NCI-H146 (cell line): ENCODE results near the gene LPIN3.

Experiments
- DNase-seq: peaks from one replicate; lab custom pipeline; 2025; lab: John Stamatoyannopoulos, UW

LPIN3 gene

GRCh38 chr20:41365777-41366545 is 25.3 kb downstream of the LPIN3 start:
- DNase-seq, result peak; percentile 60

DNA sequence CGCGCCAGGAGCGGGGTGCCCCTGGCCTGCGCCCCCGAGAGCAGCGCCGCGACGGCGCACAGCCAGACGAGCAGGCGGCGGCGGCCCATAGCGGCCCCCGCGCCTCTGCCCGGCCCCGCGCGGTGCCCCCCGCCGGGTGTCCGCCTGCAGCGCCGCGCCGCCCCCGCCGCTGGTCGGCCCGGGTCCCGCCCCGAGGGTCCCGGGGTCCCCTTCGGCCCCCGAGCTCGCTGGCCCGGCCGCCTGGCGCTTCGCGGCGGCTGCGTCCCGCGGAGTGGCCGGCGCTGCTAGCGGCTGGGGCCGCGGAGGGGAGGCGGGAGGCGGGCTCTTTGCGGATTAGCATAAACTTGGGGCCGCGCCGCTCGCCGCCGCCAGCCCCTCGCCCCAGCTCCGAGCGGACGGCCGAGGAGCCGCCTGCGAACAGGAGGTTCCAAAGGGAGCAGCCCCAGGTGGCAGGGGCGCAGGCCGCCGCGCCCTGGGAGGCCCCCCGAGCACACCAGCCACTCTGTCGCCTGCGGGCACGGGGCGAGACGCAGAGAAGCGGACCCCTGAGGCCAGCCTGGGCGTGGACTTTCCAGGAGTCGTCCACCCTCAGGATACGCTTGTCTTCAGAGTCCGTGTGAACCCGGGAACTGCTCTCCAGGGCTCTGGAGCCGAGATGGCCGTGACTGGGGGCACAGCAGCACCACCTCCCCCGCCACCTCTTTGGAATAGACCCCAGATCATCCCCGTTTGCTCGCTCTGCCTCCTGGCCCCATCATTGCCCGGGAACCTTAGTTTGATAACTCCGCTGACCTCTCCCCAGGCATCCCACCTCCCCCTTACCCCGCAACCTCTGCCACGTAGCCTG is 26.1 kb downstream of the LPIN3 start, which contains the start of gene EMILIN3:
EMILIN3 (minus strand) TSS at position 273 of the 847 bp plus-strand sequence; CDS start at position 89, 184 bp downstream.
- peak; percentile 68 for DNase-seq

GRCh38 chr20:41367393-41367695 is 26.7 kb downstream of the LPIN3 start:
- no peak for DNase-seq

DNA sequence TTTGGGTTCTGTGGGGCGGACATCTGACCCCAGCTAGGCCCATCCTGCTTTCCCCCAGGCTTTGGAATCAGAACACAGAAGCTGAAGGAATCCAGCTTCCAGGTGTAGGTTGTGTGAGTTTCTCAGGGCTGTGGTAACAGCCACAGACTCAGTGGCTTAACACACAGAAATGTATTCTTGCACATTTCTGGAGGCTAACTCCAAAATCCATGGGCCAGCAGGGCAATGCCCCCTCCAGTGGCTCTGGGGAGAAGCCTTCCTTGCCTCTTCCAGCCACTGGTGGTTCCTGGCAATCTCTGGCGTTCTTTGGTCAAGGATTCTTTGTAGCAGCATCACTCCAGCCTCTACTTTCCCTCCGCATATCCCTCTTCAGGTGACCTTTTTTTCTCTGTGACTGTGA is 27.3 kb downstream of the LPIN3 start:
- no peak for DNase-seq

GRCh38 chr20:41369673-41370072 is 29.1 kb downstream of the LPIN3 start:
- no peak for DNase-seq

- DNase-seq, result no peak
These were observed 29.6 kb downstream of the LPIN3 start for GRCh38 chr20:41370176-41370575.

DNA sequence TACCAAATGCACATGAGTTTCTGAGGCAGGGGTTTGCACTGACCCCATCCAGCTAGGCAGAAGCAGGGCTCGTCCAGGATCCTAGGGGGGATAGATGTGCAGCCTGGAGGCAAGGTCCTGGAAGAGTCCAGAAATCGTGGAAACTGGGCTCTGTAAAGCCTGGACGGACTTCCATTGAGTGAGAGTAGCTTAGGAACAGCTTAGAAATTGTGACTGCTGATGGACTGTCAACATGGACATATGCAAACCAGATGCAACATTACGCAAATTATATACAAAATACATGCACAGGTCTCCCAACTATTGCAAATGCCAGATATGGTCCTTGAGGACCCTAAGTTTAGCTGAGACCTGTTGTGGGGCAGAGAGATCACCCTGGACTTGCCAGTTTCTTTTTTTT is 30.8 kb downstream of the LPIN3 start:
- DNase-seq, result no peak

GRCh38 chr20:41373251-41373783 is 32.7 kb downstream of the LPIN3 start:
- no peak for DNase-seq

- no peak for DNase-seq
These were observed 33.6 kb downstream of the LPIN3 start for GRCh38 chr20:41373931-41374920.

DNA sequence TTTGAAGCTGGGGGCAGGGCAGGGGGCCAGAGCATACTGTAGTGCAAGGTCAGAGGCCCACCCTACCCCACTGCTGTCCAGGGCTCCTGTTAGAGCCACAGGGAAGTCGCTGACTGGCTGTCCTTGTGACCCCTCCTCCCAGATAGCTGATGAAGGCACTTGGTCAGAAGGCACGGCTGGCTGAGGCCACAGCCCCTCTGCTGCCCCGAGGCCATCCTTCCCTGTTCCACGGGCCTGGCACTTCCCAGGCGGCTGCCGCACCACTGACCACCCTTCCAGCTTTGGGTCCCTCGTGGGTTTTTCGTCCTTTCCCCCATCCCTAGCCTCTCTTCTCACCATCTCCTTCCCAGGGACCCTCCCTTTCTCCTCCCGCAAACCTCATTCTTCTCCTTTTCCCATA is 35.2 kb downstream of the LPIN3 start:
- DNase-seq, result no peak

DNA sequence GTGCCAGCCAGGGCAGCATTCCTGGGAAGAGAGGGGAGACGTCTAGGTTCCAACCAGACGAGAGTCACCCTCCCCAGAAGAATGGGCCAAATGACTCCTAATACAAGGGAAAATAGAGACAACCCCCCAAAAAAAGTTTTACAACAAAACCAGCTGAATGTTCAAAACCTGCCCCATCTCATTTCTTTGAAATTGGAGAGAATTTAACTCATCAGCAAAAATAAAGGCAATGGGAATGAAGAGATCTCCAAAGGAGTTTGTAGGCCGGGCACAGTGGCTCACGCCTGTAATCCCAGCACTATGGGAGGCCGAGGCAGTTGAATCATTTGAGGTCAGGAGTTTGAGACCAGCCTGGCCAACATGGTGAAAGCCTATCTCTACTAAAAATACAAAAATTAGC is 35.7 kb downstream of the LPIN3 start:
- DNase-seq, result no peak

DNA sequence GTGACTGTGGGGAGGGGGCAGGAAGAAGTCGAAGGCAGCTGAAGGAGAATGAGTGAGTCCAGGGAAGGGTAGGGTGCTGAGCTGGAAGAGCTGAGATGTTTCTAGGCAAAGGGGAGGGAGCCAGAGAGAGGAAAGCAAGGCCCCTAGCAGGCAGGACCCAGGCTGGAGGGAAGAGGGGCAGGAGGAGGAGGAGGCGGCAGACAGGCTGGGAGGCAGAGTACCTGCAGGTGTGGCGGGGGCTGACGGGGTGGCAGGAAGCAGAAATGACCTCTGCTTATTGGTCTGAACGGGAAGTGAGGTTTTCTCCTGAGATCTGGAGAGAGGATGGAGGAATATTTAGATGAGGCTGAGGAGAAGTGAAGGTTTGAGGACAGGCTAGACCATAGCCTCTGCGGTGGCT is 36.7 kb downstream of the LPIN3 start:
- DNase-seq, result no peak

- DNase-seq, result no peak
These were observed 38.9 kb downstream of the LPIN3 start for GRCh38 chr20:41379551-41379950.

- DNase-seq, result no peak
These were observed 40.1 kb downstream of the LPIN3 start for GRCh38 chr20:41380551-41381193.

DNA sequence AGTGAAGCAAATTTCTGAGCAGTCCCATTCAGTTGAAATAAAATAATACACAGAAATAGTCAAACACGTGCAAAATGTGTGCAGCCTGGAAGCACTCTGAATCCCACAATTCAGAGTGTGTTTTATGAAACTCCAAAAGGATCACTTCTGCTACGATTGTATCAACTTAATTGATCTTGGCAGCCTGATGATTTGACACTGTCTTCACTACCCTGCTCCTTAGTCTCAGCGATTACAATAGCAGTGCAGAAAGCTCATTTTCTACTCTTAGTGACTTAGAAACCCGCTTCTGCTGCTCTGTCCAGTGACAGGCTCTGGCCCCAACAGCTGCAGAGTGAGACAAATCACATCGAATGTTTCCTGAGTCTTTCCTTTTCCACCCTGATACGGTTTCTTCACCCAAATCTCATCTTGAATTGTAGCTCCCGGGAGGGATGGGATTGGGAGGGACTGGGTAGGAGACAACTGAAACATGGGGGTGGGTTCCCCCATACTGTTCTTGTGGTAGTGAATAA is 42.2 kb downstream of the LPIN3 start:
- DNase-seq, result no peak

GRCh38 chr20:41386502-41387427 is 46.1 kb downstream of the LPIN3 start:
- no peak for DNase-seq

DNA sequence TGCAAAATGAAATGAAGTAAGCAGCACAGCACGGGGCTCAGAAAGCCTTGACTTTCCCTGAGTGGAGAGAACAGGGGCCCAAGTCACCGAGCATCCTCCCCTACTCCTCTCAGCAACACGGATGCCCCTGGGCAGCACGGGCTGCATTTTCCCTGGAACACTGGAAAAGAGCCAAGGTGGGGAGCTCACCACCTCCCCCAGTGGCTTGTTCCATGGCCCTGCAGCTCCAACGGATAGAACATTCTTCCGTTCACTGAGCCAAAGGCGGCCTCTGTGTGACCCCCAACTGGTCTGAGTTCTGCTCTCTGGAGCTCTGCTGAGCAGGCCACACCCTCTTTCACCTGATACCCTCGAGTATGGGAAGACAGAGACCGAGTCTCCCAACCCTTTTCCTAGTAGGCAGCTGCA is 46.8 kb downstream of the LPIN3 start:
- no peak for DNase-seq

DNA sequence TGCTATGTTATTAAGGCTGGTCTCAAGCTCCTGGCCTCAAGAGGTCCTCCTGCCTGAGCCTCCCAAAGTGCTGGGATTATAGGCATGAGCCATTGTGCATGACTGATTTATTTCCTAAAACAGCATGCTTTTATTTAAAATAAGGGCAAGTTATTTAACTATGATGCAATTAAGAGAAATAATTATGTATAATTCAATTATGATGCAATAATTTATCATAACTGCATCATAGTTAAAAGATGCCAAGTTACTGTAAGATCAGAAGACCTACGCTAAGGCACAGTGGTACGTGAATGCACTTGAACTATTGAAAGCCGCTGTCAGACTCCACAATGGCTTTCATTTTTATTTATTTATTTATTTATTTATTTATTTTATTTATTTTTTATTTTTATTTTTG is 50.3 kb downstream of the LPIN3 start:
- DNase-seq, result no peak

- DNase-seq, result no peak
These were observed 51.0 kb downstream of the LPIN3 start for GRCh38 chr20:41391587-41392001.

DNA sequence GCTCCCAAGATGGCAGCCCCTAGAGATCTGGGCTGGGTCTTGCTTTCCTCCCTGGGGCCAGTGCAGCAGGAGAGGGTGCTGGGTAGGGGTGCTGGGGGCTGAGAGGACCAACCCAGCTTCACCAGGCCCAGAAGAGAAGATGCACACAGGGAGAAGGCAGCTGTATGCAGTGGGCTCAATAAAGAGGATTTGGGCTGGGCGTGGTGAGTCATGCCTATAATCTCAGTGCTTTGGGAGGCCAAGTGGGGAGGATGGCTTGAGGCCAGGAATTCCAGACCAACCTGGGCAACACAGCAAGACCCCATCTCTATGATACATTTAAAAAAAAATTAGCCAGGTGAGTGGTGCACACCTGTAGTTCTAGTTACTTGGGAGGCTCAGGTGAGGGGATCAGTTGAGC is 51.7 kb downstream of the LPIN3 start:
- no peak for DNase-seq
